C4-2B (cell line): Measurements from ENCODE around the gene C3orf62.

Experiments
- H3K27ac ChIP-seq: fragments of 450-650 bp; 2 replicates; pipeline ENCODE4 v1.5.1; 2017
- ZFX ChIP-seq: fragments of 450-650 bp; IDR thresholded peaks from 2 replicates; pipeline ENCODE4 v1.6.1; 2017
- TF ChIP-seq, protein P1 (sequence below): fragments of 450-650 bp; conservative IDR thresholded peaks from 2 replicates; pipeline ENCODE4 v1.5.1; 2017; ENCODE audit warnings: mild to moderate bottlenecking

C3orf62 gene

DNA sequence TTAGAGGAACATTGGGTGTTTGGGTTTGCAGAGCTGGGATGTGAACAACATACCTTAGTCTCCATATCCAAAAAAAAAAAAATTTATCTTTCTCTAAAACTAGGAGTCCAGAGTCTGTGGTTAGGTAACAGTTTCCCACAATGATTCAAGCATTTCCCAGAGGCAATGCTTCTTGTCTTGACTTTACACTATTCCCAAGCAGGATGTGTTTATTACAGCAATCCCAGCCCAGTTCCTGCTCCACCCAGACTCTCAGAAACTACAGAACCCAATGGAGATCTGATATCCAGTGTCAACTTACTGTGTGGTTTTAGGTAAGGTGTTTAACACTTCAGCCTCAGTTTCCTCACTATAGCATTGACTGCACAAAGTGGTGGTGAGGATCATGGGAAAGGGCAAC is 2.3 kb upstream of the C3orf62 start:
- no peak overlapping the region for H3K27ac ChIP-seq
- TF ChIP-seq ZFX = no peak
- TF ChIP-seq, protein P1, sequence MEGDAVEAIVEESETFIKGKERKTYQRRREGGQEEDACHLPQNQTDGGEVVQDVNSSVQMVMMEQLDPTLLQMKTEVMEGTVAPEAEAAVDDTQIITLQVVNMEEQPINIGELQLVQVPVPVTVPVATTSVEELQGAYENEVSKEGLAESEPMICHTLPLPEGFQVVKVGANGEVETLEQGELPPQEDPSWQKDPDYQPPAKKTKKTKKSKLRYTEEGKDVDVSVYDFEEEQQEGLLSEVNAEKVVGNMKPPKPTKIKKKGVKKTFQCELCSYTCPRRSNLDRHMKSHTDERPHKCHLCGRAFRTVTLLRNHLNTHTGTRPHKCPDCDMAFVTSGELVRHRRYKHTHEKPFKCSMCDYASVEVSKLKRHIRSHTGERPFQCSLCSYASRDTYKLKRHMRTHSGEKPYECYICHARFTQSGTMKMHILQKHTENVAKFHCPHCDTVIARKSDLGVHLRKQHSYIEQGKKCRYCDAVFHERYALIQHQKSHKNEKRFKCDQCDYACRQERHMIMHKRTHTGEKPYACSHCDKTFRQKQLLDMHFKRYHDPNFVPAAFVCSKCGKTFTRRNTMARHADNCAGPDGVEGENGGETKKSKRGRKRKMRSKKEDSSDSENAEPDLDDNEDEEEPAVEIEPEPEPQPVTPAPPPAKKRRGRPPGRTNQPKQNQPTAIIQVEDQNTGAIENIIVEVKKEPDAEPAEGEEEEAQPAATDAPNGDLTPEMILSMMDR = no peak

DNA sequence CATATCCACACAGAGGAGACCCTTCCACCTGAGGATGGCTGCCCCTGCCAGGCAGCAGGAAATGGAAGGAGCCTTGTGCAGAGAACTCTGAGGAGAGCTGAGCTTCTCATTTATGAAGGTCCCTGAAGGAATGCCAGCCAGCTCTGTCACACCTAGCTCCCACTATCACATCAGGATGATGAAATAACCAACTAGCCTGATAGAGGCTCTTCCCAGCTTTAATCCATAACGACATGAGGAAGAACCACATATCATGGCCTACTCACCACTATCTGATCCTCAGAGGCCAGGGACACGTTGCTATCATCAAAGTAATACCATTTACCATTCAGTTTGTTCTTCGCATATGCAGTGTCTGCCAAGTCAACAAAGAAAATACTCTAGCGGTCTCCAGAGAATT is 1.5 kb upstream of the C3orf62 start:
- TF ChIP-seq, protein P1 = no peak
- TF ChIP-seq ZFX = no peak
- peak overlapping the region; percentile 98 for H3K27ac ChIP-seq

DNA sequence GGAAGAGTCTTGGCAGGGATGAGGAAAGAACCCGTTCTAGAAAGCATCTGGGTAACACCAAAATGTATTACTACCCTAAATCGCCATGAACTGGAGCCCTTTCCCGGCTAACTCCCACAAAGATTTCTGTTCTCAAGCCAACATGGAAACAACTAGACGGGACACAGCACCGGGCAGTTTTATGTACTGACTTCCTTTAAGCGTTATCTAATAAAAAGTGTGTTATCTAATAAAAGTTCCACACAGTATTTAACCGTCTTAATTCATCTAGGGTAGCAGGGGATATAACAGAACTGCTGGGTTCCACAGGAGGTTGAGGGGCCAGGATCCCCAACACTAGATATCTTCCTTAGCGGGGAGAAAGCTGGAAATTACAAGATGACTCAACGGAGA is 347 bp upstream of the C3orf62 start:
- TF ChIP-seq, protein P1 = no peak
- TF ChIP-seq ZFX = peak; percentile 29; the same call in 1 of the 2 replicates
- H3K27ac ChIP-seq = peak overlapping the region; percentile 98

DNA sequence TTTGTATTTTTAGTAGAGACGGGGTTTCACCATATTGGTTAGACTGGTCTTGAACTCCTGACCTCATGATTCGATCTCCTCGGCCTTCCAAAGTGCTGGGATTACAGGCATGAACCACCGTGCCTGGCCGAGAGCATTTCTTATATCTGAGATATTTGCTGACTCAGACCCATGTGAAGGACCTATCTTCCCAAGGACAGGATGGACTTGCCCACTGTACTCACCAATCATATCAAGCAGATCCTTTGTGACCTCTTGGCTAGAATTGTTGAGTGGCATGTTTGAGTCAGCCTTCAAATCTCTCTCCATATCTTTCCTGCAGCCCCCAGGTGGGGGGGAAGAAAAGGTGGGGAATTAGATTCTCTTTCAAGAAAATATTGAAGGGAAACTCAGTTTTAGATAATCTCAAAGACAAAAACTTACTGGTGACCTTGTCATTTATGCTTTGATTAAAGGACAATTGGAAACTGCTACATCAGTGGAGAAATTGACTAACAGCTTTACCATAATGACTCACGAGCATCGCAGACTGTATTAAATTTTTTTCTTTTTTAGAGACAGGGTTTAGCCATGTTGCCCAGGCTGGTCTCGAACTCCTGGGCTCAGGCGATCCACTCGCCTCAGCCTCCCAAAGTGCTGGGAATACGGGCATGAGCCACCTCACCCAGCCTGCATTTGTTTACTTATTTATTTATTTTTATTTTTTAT is 3.1 kb downstream of the C3orf62 start:
- TF ChIP-seq ZFX = no peak
- TF ChIP-seq, protein P1 = no peak
- no peak overlapping the region for H3K27ac ChIP-seq

DNA sequence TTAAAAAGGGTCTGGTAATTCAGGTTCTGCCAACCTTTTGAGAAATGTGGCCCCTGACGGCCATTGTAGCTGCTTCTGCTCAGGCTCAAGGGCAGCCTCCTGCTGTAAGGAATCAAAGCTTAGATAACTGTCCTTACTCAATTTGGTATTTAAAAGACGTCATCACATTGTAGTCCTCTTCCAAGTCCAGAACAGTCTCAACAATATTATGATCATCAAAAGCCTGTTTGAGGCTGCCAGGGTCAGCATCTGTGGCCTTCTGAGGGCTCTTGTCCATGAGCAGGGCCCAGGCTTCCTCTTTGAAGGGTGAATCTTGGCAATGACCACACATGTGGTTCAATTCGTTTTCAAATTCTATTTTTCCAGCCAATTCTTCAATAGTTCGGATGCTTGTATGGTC is 6.0 kb downstream of the C3orf62 start:
- TF ChIP-seq, protein P1 = no peak
- TF ChIP-seq ZFX = no peak
- no peak overlapping the region for H3K27ac ChIP-seq

DNA sequence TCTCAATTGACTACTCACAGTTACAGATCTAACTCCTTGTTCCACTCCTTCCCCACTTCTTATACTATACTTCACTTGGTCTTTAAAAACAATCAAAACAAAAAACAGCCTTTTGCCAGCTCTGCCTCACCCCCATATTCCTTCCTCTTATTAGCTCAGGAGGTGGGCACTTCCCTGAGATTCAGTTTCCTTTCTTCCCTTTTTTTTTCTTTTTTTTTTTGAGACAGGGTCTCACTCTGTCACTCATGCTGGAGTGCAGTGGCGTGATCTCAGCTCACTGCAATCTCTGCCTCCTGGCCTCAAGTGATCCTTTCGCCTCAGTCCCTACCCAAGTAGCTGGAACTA is 6.9 kb downstream of the C3orf62 start:
- H3K27ac ChIP-seq = no peak overlapping the region
- TF ChIP-seq, protein P1 = no peak
- no peak for TF ChIP-seq ZFX

DNA sequence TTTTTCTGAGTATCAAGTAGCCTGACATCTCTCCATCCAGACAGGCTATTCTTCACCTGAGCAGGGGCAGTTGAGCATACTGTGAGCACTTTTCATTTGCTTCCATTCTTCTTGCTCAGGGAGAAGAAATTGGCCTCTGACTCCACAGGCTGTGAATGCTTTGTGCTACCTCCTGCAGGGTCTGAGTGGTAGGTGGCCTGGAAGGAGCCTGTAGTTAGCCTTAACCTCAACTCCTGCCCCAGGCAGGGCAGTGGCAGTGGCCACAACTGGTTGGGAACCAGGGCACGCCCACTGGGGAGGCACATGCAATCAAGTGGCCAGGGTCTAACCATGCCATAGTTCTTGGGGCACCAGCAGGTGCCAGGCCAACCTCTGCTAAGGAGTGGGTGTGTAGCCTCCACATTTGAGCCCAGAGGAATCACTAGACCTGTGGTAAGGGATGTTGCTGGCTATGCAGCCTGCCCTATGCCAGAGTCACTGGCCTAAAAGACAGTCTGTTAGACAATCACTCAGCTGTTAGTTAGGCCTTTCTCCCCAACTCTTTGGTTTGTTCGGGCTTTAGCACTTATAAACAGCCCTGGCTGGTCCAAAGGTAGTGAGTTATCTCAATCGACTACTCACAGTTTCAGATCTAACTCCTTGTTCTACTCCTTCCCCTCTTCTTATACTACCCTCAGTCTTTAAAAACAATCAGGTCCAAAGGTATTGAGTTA is 7.4 kb downstream of the C3orf62 start:
- H3K27ac ChIP-seq = no peak overlapping the region
- TF ChIP-seq ZFX = no peak
- TF ChIP-seq, protein P1 = no peak
